GOT3 (cell line): Measurements from ENCODE around the gene TMTC2.
"Not testable (repeated sequence)": the region's sequence is repeated elsewhere in the genome, so short reads cannot be mapped to it uniquely, and the experiment has no call there.

Experiments used
- DNase-seq: peaks from one replicate; lab custom pipeline; 2025; ENCODE audit warnings: mixed read lengths; lab: John Stamatoyannopoulos, UW

The TMTC2 gene

DNA sequence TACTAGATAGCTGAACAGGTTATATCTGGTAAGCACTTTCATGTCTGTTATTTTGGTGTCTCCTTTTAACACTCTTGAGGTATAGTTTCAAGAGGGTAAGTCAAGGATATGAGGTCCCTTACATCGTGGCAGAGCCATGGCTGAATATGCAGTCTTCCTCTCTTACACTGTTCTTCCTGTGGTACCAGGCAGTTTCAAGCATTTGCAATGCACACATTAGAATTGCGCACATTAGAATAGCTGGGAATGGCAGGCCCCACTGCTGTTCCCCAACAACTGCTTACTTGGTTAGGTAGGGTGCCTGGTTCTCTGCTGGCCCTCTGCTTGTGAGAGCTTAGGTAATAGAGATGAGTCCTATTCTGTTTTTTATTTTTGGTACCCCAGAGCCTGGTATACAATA lies 41.2 kb downstream of the TMTC2 start:
- DNase-seq = no peak

DNA sequence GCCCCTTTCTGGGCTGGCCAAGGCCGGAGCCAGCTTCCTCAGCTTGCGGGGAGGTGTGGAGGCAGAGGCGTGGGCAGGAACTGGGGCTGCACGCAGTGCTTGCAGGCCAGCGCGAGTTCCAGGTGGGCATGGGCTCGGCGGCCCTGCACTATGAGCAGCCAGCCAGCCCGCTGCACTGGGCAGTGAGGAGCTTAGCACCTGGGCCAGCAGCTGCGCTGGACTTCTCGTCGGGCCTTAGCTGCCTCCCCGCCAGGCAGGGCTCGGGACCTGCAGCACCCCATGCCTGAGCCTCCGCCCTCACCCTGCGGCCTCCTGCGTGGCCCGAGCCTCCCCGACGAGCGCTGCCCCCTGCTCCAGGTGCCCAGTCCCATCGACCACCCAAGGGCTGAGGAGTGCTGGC lies 42.0 kb downstream of the TMTC2 start:
- no peak for DNase-seq

DNA sequence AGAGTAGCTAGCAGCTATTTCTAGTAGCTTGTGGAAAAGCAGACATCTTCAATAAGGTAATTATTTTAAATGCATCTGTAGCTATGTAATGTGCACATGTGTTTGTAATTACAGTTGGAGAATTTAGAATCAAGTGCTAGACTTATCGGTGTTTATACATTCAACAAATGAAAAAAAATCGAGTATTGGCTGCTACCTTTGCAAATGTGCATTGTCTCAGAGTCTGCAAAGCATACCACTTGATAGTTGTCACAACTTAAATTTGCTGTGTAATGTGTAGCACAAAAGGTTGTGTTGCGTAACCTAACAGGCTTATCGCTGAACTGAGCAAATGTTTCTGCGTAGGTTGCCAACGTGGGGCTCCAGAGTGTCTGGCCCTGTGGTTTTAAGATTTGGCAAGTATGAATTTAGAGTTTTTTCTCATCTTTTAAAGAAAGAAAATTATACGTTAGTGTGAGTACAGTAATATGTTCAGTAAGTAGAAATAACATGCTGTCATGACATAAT lies 44.3 kb downstream of the TMTC2 start:
- DNase-seq = no peak

GRCh38 chr12:82740129-82741000 lies 53.7 kb downstream of the TMTC2 start:
- no peak for DNase-seq

DNA sequence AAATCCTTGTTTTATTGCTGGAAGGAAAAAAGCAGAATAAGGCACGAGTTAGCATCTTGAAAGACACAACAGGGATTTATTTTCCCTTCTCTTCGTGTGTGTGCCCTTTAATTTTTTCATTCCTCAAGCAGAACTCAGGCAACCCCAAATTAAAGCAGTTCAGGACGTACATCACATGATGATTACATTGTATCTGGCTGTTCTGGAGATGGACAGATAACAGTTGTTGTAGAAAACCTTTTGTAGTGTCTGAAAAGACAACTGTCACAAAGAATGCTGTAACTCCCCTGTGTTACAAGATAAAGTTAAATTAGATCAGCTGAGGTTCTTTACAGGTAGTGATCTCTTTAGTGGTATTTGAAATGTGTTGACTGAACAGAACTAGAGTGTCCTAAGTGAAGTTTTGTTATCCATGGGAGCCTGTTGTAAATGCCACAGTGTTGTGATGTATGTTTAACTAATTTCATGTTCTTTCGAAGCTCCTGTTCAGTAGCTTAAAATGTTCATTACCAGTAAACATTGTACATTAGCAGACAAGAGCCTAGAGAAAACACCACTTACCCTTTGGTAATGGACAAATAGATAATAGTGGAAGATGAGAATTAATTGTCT lies 58.5 kb downstream of the TMTC2 start:
- no peak for DNase-seq

DNA sequence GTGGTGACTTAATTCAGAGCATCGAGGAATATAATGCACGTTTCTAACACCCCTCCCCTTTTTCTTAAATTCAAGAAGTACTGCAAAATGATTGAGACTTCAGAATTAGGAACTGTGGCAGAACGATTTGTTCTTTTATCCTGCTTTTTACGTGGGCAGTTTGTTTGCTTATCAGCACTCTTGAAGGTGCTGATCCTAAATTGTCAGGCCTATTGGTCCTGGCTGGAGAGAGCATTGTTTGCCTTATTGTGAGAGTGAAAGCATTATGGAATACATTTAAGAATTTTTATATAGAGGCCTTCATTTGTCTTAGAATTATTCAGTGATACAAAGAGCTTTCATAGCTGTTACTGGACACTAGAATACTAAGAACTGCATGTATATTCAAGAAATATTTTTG lies 59.1 kb downstream of the TMTC2 start:
- no peak for DNase-seq

- DNase-seq = no peak
These were observed 60.0 kb downstream of the TMTC2 start for GRCh38 chr12:82746668-82747067.

- no peak for DNase-seq
These were observed 62.3 kb downstream of the TMTC2 start for GRCh38 chr12:82749015-82749414.

DNA sequence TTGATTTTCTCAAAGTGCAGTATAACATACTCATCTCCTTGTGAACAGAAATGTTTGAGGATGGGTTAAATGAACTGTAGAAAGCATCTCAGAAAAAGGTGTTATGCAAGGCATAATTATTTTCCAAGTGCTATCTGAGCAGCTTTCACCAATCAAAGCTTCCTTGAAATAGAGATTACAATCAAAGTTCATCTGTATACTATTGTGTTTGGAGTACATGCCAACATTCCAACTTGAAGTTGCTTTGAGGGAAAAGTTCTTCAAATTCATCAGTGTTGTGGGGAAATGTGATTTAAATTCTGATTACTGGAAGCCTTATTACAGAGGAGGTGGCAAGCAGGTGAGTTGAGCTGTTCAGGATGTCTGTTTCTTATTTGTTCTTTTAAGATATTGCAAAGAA lies 68.2 kb downstream of the TMTC2 start:
- DNase-seq = no peak

- no peak for DNase-seq
These were observed 69.6 kb downstream of the TMTC2 start for GRCh38 chr12:82756303-82756702.

GRCh38 chr12:82757059-82757458 lies 70.4 kb downstream of the TMTC2 start:
- DNase-seq = no peak

DNA sequence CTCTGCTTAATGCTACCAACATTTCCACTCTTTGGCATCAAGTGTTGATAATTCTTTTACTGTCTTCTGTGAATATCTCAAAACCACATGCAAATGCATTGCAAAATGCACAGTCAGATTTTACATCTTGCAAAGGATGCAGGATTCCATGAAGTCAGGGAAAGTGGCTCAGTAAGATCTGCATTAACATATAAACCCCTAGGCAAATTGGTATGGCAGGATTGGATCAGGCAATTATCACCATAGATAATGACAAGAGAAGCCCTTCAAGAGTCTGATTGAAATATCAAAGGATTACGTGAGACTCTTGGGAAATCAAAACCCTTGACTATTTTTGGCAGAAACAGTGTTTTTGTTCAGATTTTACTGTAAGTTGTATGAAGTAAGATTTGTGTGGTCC lies 71.0 kb downstream of the TMTC2 start:
- DNase-seq = no peak

DNA sequence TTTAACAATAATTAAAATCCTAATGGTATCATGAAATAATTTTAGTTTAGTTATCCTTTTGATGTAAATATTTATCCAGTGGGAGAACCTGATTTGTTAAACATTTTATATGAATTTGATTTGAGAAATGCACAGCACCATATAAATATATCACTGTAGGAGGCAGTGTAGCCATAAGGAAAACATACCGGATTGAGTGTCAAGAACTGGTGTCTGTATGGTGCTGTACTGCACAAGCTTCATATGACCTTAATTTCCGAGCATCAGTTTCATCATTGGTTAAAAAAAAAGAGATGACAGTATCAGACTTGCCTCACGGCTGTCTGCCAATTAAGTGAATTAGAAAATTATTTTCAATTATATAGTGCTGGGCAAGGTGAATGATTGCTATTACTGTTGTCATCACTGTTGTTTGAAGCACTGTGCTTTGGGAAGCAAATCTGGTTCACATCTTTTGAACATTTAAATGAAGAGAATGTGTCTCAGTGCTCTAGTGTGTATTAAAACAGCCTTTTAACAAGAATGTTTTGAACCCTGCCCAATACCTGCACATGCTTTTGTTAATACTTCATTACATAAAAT lies 72.1 kb downstream of the TMTC2 start:
- no peak for DNase-seq

DNA sequence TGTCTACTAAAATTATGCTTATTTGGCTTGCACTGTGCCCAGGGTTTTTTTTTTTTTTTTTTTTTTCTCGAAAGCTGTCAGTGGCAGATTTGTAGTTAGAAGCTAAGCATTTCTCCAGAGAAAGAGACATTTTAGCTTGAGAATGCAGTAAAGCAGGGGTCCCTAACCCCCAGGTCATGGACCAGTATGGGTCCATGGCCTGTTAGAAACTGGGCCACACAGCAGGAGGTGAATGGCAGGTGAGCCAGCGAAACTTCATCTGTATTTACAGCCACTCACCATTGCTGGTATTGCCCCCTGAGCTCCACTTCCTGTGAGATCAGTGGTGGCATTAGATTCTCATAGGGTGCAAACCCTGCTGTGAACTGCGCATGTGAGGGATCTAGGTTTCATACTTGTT lies 73.7 kb downstream of the TMTC2 start:
- no peak for DNase-seq

DNA sequence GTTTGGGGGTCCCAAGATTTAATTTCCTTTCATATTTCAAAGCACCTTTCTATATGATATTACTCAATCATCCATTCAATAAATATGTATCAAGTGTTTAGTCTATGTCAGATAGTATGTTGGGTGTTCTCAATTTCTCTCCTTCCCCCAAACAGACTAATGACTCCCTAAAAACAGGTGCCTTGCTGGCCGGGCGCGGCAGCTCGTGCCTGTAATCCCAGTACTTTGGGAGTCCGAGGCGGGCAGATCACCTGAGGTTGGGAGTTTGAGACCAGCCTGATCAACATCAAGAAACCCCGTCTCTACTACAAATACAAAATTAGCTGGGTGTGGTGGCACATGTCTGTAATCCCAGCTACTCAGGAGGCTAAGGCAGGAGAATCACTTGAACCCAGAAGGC lies 78.5 kb downstream of the TMTC2 start:
- not testable (repeated sequence) for DNase-seq

DNA sequence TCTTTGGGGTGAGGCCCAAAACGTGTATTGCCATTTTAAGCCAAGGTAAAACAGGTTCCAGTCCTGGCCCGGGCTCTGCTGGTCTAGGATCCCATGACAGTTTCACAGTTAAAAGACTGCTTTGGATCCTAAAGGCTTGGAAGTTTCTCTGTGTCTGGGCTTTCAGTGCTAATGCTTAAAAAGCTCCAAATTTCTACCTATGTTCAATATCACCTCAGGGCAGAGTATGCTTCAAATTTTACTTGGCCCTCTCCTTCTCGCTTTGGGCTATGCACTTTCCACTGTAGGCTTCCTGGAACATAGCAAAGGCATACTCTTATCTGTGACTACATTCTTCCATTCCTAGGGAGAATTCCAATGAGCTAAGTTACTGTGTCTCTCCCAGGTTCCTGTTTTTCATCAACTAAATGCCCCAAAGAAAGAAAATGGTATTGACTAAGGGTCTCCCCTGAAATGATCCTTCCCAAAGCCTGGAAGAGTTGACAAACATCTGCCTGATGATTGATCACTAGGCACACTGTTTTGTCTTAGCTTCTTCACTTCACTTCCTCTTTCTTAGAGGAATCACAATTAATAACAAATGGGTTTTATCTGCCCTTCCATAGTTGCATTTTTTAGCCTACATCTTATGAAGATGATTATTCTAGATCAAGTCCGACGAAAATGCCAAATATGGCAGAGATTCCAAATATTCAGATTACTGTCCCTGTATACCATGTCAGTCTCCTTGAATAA lies 79.4 kb downstream of the TMTC2 start:
- DNase-seq = no peak

- no peak for DNase-seq
These were observed 88.0 kb downstream of the TMTC2 start for GRCh38 chr12:82774666-82775065.

GRCh38 chr12:82780517-82780916 lies 93.8 kb downstream of the TMTC2 start:
- no peak for DNase-seq

GRCh38 chr12:82781309-82781997 lies 94.7 kb downstream of the TMTC2 start:
- DNase-seq = no peak

- no peak for DNase-seq
These were observed 96.7 kb downstream of the TMTC2 start for GRCh38 chr12:82783435-82783834.

GRCh38 chr12:82787016-82787415 lies 100.3 kb downstream of the TMTC2 start:
- no peak for DNase-seq

GRCh38 chr12:82788594-82788993 lies 101.9 kb downstream of the TMTC2 start:
- no peak for DNase-seq
